Liver (tissue), 9 donors: ENCODE results near the gene NKIRAS1. TPM values are rescaled to one million over a fixed set of nuclear protein-coding genes. Genes with fewer than 3 reads are reported as not detected.

Source experiments
- DNase-seq: peaks from one replicate; pipeline ENCODE4 v3.0.0-alpha.2; 2017; ENCODE audit warnings: low spot score
- H3K27ac ChIP-seq, 2 donors: one replicate each; pipeline ENCODE4 v1.7.0; 2013; ENCODE audit warnings: inconsistent platforms in 2 of 2, low read length in 2 of 2, control low read depth in 1 of 2, low read depth in 1 of 2, mild to moderate bottlenecking in 1 of 2
- H3K27me3 ChIP-seq, 4 donors: one replicate each; pipeline versions ENCODE4 v1.6.1 to v1.7.0; 2013; ENCODE audit warnings: low read length in 3 of 4, inconsistent platforms in 1 of 4, mild to moderate bottlenecking in 1 of 4, moderate library complexity in 1 of 4; ENCODE audit not compliant: control insufficient read depth in 4 of 4, insufficient read depth in 4 of 4
- H3K36me3 ChIP-seq, 4 donors: one replicate each; pipeline versions ENCODE4 v1.6.1 to v1.7.0; 2013; ENCODE audit warnings: low read length in 3 of 4, mild to moderate bottlenecking in 3 of 4, low read depth in 1 of 4, moderate library complexity in 1 of 4; ENCODE audit not compliant: control insufficient read depth in 4 of 4, insufficient read depth in 3 of 4
- H3K4me1 ChIP-seq, 4 donors: one replicate each; pipeline versions ENCODE4 v1.6.1 to v1.7.0; 2013; ENCODE audit warnings: low read length in 3 of 4, mild to moderate bottlenecking in 3 of 4, moderate library complexity in 1 of 4; ENCODE audit not compliant: control insufficient read depth in 4 of 4, insufficient read depth in 4 of 4
- H3K4me3 ChIP-seq, 3 donors: one replicate each; pipeline versions ENCODE4 v1.6.1 to v1.7.0; 2013; ENCODE audit warnings: low read length in 3 of 3, control low read depth in 1 of 3, low read depth in 1 of 3, mild to moderate bottlenecking in 1 of 3
- H3K9ac ChIP-seq, 2 donors: one replicate each; pipeline ENCODE4 v1.7.0; 2013; ENCODE audit warnings: low read length in 2 of 2, mild to moderate bottlenecking in 2 of 2, moderate library complexity in 2 of 2, control low read depth in 1 of 2, low read depth in 1 of 2
- H3K9me3 ChIP-seq, 4 donors: one replicate each; pipeline versions ENCODE4 v1.6.1 to v1.7.0; 2013; ENCODE audit warnings: low read length in 3 of 4; ENCODE audit not compliant: control insufficient read depth in 4 of 4
- CTCF ChIP-seq: fragments of 150-350 bp; IDR thresholded peaks from 2 replicates; pipeline ENCODE4 v1.5.1; 2017; ENCODE audit warnings: improper control_type of control experiment, low read depth, low read length; ENCODE audit not compliant: missing input control
- EGR1 ChIP-seq, 2 donors: IDR thresholded peaks; 2 replicates each; pipeline ENCODE4 v1.6.1; 2016 to 2018; ENCODE audit warnings: antibody characterized with exemption in 2 of 2, low read depth in 2 of 2
- FOXA1 ChIP-seq: IDR thresholded peaks from 2 replicates; pipeline ENCODE4 v1.6.1; 2016; ENCODE audit warnings: antibody characterized with exemption
- FOXA2 ChIP-seq: IDR thresholded peaks from 2 replicates; pipeline ENCODE4 v1.6.1; 2016; ENCODE audit warnings: antibody characterized with exemption
- GABPA ChIP-seq, 2 donors: IDR thresholded peaks in 1 of 2; conservative IDR thresholded peaks in 1 of 2; 2 replicates each; pipeline ENCODE4 v1.6.1; 2016; ENCODE audit warnings: antibody characterized with exemption in 2 of 2, mild to moderate bottlenecking in 1 of 2, moderate library complexity in 1 of 2
- HNF4A ChIP-seq, 2 donors: conservative IDR thresholded peaks; 2 replicates each; pipeline ENCODE4 v1.6.1; 2016; ENCODE audit warnings: antibody characterized with exemption in 2 of 2, mild to moderate bottlenecking in 2 of 2
- HNF4G ChIP-seq: IDR thresholded peaks from 2 replicates; pipeline ENCODE4 v1.6.1; 2016; ENCODE audit warnings: antibody characterized with exemption
- JUND ChIP-seq, 2 donors: IDR thresholded peaks; 2 replicates each; pipeline ENCODE4 v1.6.1; 2016; ENCODE audit warnings: antibody characterized with exemption in 2 of 2
- NR2F2 ChIP-seq: IDR thresholded peaks from 2 replicates; pipeline ENCODE4 v1.6.1; 2016; ENCODE audit warnings: antibody characterized with exemption
- RAD21 ChIP-seq, 2 donors: IDR thresholded peaks; 2 replicates each; pipeline ENCODE4 v1.6.1; 2016; ENCODE audit warnings: antibody characterized with exemption in 2 of 2, mild to moderate bottlenecking in 2 of 2
- RXRA ChIP-seq, 2 donors: IDR thresholded peaks; 2 replicates each; pipeline ENCODE4 v1.6.1; 2017 to 2018; ENCODE audit warnings: antibody characterized with exemption in 2 of 2, mild to moderate bottlenecking in 1 of 2
- SP1 ChIP-seq: IDR thresholded peaks from 2 replicates; pipeline ENCODE4 v1.6.1; 2018; ENCODE audit warnings: antibody characterized with exemption, mild to moderate bottlenecking
- TAF1 ChIP-seq: conservative IDR thresholded peaks from 2 replicates; pipeline ENCODE4 v1.6.1; 2016; ENCODE audit warnings: antibody characterized with exemption, mild to moderate bottlenecking
- YY1 ChIP-seq: IDR thresholded peaks from 2 replicates; pipeline ENCODE4 v1.6.1; 2016; ENCODE audit warnings: antibody characterized with exemption, mild to moderate bottlenecking
- ZBTB33 ChIP-seq: IDR thresholded peaks from 2 replicates; pipeline ENCODE4 v1.6.1; 2016; ENCODE audit warnings: antibody characterized with exemption
- WGBS: extraction: QIAGEN DNeasy Blood & Tissue Kit; methylation state at CpG from one replicate; pipeline ENCODE4 v1.1.7; 2013; 5-methylcytosine and 5-hydroxymethylcytosine counted together
- polyA plus RNA-seq, 2 donors: library from polyadenylated mRNA; stranded (reverse) in 1 of 2; unstranded in 1 of 2; fragments of 200-250 nt in 1 of 2; fragments of >200 nt in 1 of 2; fragmentation: Nextera tagmentation in 1 of 2; extraction: Ambion mirVana in 1 of 2; gene quantifications; one replicate each; pipeline versions ENCODE4 v1.2.1 to v1.2.3, GENCODE V29; 2013 to 2015
- total RNA-seq, 2 donors: library from RNA; depleted of rRNA; stranded (reverse); fragments of >200 nt; gene quantifications; one replicate each; pipeline ENCODE4 v1.2.3, GENCODE V29; 2014
- TF ChIP-seq, protein P1 (sequence below): IDR thresholded peaks from 2 replicates; pipeline ENCODE4 v1.6.1; 2016; ENCODE audit warnings: antibody characterized with exemption, mild to moderate bottlenecking
- TF ChIP-seq, protein P2 (sequence below): IDR thresholded peaks from 2 replicates; pipeline ENCODE4 v1.6.1; 2016; ENCODE audit warnings: antibody characterized with exemption
- TF ChIP-seq, protein P3 (sequence below): IDR thresholded peaks from 2 replicates; pipeline ENCODE4 v1.6.1; 2016; ENCODE audit warnings: antibody characterized with exemption
- donor health status: healthy.
- donor health status: healthy.
- donor health status: healthy.
- donor health status: healthy.
- donor health status: healthy.

The NKIRAS1 gene
- total and polyA plus RNA-seq, 4 donors: 4.6 to 12.6 (median 8.4) TPM

GRCh38 chr3:23959135-23959900 lies 42.5 kb upstream of the NKIRAS1 start:
- 87% methylated on average over 7 of the region's 7 CpGs for WGBS
- H3K4me1 ChIP-seq: no peaks in the 10 kb centered on the region
- H3K4me3 ChIP-seq: no peak overlapping the region
- no peak for DNase-seq
- TF ChIP-seq HNF4G (no peak), RAD21 (IDR thresholded peaks at IDR 0.05) (no peak), HNF4A (conservative IDR thresholded peaks at IDR 0.05) (no peak), CTCF (no peak), JUND (IDR thresholded peaks at IDR 0.05) (no peak), SP1 (no peak), FOXA1 (no peak), FOXA2 (no peak), ZBTB33 (no peak), TAF1 (no peak), EGR1 (IDR thresholded peaks at IDR 0.05; ENCODE audit: low read depth in 2 of 2) (no peak), NR2F2 (no peak), YY1 (no peak), RXRA (IDR thresholded peaks at IDR 0.05) (no peak), GABPA (IDR thresholded peaks at IDR 0.05 in 1 of 2, conservative IDR thresholded peaks at IDR 0.05 in 1 of 2) (no peak)
- TF ChIP-seq, protein P1, sequence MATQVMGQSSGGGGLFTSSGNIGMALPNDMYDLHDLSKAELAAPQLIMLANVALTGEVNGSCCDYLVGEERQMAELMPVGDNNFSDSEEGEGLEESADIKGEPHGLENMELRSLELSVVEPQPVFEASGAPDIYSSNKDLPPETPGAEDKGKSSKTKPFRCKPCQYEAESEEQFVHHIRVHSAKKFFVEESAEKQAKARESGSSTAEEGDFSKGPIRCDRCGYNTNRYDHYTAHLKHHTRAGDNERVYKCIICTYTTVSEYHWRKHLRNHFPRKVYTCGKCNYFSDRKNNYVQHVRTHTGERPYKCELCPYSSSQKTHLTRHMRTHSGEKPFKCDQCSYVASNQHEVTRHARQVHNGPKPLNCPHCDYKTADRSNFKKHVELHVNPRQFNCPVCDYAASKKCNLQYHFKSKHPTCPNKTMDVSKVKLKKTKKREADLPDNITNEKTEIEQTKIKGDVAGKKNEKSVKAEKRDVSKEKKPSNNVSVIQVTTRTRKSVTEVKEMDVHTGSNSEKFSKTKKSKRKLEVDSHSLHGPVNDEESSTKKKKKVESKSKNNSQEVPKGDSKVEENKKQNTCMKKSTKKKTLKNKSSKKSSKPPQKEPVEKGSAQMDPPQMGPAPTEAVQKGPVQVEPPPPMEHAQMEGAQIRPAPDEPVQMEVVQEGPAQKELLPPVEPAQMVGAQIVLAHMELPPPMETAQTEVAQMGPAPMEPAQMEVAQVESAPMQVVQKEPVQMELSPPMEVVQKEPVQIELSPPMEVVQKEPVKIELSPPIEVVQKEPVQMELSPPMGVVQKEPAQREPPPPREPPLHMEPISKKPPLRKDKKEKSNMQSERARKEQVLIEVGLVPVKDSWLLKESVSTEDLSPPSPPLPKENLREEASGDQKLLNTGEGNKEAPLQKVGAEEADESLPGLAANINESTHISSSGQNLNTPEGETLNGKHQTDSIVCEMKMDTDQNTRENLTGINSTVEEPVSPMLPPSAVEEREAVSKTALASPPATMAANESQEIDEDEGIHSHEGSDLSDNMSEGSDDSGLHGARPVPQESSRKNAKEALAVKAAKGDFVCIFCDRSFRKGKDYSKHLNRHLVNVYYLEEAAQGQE: no peak
- TF ChIP-seq, protein P2, sequence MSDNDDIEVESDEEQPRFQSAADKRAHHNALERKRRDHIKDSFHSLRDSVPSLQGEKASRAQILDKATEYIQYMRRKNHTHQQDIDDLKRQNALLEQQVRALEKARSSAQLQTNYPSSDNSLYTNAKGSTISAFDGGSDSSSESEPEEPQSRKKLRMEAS: no peak
- TF ChIP-seq, protein P3, sequence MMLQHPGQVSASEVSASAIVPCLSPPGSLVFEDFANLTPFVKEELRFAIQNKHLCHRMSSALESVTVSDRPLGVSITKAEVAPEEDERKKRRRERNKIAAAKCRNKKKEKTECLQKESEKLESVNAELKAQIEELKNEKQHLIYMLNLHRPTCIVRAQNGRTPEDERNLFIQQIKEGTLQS: no peak
- H3K9ac ChIP-seq: no peak overlapping the region
- no peaks in the 10 kb centered on the region for H3K27me3 ChIP-seq
- no peaks in the 10 kb centered on the region for H3K9me3 ChIP-seq
- H3K27ac ChIP-seq: no peak overlapping the region
- peaks cover 4 to 49% (median 22%) of the 10 kb centered on the region in 4 donors for H3K36me3 ChIP-seq
